ENCODE results near the gene RASSF1.
A peak's percentile ranks its signal among the peaks of the same experiment; 100 is the strongest.

- no peak for TF ChIP-seq EZH2phosphoT487 (IDR thresholded peaks at IDR 0.05)
- peak; percentile 76 for TF ChIP-seq CTCF (IDR thresholded peaks at IDR 0.05)
These were observed 19.1 kb downstream of the RASSF1 start for GRCh38 chr3:50321336-50322114.
